Measurements from ENCODE around the gene MORN2. TPM values are rescaled to one million over a fixed set of nuclear protein-coding genes. Genes with fewer than 3 reads are reported as not detected.

The MORN2 gene
- total RNA-seq, 1 experiment from 2014 or later: 8.0 TPM

GRCh38 chr2:38925982-38926381 is 50.2 kb downstream of the MORN2 start:
- Histone ChIP-seq H3K18ac (ENCODE audit: insufficient read length, low read depth, low read length) (no peak overlapping the region), H2BK120ac (ENCODE audit: low read depth, low read length, poor library complexity, severe bottlenecking) (no peak overlapping the region), H3K27me3 (ENCODE audit: insufficient read depth, low read length) (no peaks in the 10 kb centered on the region), H2BK5ac (ENCODE audit: insufficient read length, low read length) (no peak overlapping the region), H4K20me1 (ENCODE audit: control insufficient read depth, insufficient read depth, insufficient read length) (no peaks in the 10 kb centered on the region), H3K79me2 (ENCODE audit: insufficient read depth, low read length) (no peaks in the 10 kb centered on the region), H2BK12ac (ENCODE audit: insufficient read length, low read depth, low read length) (no peak overlapping the region), H3K23me2 (ENCODE audit: insufficient read length, low read depth, low read length, poor library complexity, severe bottlenecking) (no peaks in the 10 kb centered on the region), H2AFZ (ENCODE audit: low read length) (no peak overlapping the region), H3K14ac (ENCODE audit: insufficient read depth, low read length) (no peak overlapping the region), H3K79me1 (ENCODE audit: insufficient read depth, low read depth, low read length, poor library complexity, severe bottlenecking) (no peaks in the 10 kb centered on the region), H3K23ac (ENCODE audit: insufficient read length, low read depth, low read length) (no peak overlapping the region), H3K9me3 (ENCODE audit: control insufficient read depth, low read depth, low read length) (no peaks in the 10 kb centered on the region), H3K4ac (ENCODE audit: low read depth, low read length) (no peak overlapping the region), H3K56ac (ENCODE audit: insufficient read length, low read depth, low read length) (no peak overlapping the region), H2AK5ac (ENCODE audit: insufficient read length, low read length) (no peak overlapping the region), H4K5ac (ENCODE audit: insufficient read length, low read depth, low read length) (no peak overlapping the region), H3K27ac (ENCODE audit: insufficient read length, low read depth, low read length) (no peak overlapping the region), H3T11ph (ENCODE audit: low read length) (no peak overlapping the region), H2BK20ac (ENCODE audit: low read depth, low read length, poor library complexity, severe bottlenecking) (no peak overlapping the region), H3K9ac (ENCODE audit: extremely low read depth, insufficient read length, low read length) (no peak overlapping the region), H2BK15ac (ENCODE audit: low read depth, low read length) (no peak overlapping the region), H4K91ac (ENCODE audit: insufficient read length, low read depth, low read length) (no peak overlapping the region), H3K4me1 (ENCODE audit: insufficient read depth, low read length) (no peaks in the 10 kb centered on the region), H4K8ac (replicated peaks; ENCODE audit: insufficient read length, low read depth, low read length) (no peak overlapping the region), H3K4me2 (ENCODE audit: insufficient read depth, insufficient read length, low read length) (no peak overlapping the region)
- peaks cover 0 to 12% of the 10 kb centered on the region in 2 experiments; a peak in 2 of 4 replicates for H3K4me1 Mint-ChIP-seq
- peak; percentile 59 for TF ChIP-seq CTCF (conservative IDR thresholded peaks at IDR 0.05)
- no peak overlapping the region for H3K27ac Mint-ChIP-seq
- DNase-seq: peak; percentile 46
- H3K9me3 Mint-ChIP-seq: no peaks in the 10 kb centered on the region
- H3K4me3 Mint-ChIP-seq: no peak overlapping the region
- H3K36me3 Mint-ChIP-seq (ENCODE audit: insufficient read depth in 1 of 3, low read depth in 3 of 3): no peaks in the 10 kb centered on the region
- WGBS (ENCODE audit: extremely low coverage, insufficient read length, low lambda C conversion rate): no CpG with 5 or more reads among the region's 9 CpGs
- no peaks in the 10 kb centered on the region for H3K27me3 Mint-ChIP-seq (ENCODE audit: low read depth)
